ACC112 (cell line): ENCODE results near the gene CCN2.
"Not testable (repeated sequence)": the region's sequence is repeated elsewhere in the genome, so short reads cannot be mapped to it uniquely, and the experiment has no call there.

Source experiments
- H2AFZ ChIP-seq: fragments of 200-600 bp; sonication (generic); one replicate; pipeline ENCODE4 v1.6.0; 2017; ENCODE audit warnings: antibody characterized with exemption, low read length; ENCODE audit not compliant: unreplicated experiment
- H3K27ac ChIP-seq: fragments of 200-600 bp; sonication (generic); 2 replicates; pipeline ENCODE4 v1.5.1; 2014; ENCODE audit warnings: low read depth, mild to moderate bottlenecking, antibody characterized with exemption, low read length, moderate library complexity
- H3K27me3 ChIP-seq: fragments of 200-600 bp; sonication (generic); 2 replicates; pipeline ENCODE4 v1.6.1; 2014; ENCODE audit warnings: mild to moderate bottlenecking, antibody characterized with exemption, low read length, moderate library complexity, mixed read lengths; ENCODE audit not compliant: insufficient read depth
- H3K36me3 ChIP-seq: fragments of 200-600 bp; sonication (generic); 2 replicates; pipeline ENCODE4 v1.6.1; 2016; ENCODE audit warnings: mild to moderate bottlenecking, antibody characterized with exemption, low read length, moderate library complexity, mixed read lengths; ENCODE audit not compliant: insufficient read depth
- H3K4me1 ChIP-seq: fragments of 200-600 bp; sonication (generic); one replicate; pipeline ENCODE4 v1.6.1; 2016; ENCODE audit warnings: low read length, mixed read lengths; ENCODE audit not compliant: insufficient read depth, unreplicated experiment, control insufficient read depth
- H3K4me3 ChIP-seq: fragments of 200-600 bp; sonication (generic); 2 replicates; pipeline ENCODE4 v1.5.1; 2014; ENCODE audit warnings: mild to moderate bottlenecking, low read depth, low read length
- H3K79me2 ChIP-seq: fragments of 200-600 bp; sonication (generic); one replicate; pipeline ENCODE4 v1.6.0; 2016; ENCODE audit warnings: low read length; ENCODE audit not compliant: control insufficient read depth, unreplicated experiment, insufficient read depth

Gene CCN2

GRCh38 chr6:131917763-131918649 lies 33.2 kb downstream of the CCN2 start:
- H3K27ac ChIP-seq = no peak overlapping the region
- H2AFZ ChIP-seq = no peak overlapping the region
- no peaks in the 10 kb centered on the region for H3K27me3 ChIP-seq

GRCh38 chr6:131917318-131917717 lies 33.9 kb downstream of the CCN2 start:
- Histone ChIP-seq H3K27ac (no peak overlapping the region), H3K27me3 (no peaks in the 10 kb centered on the region), H2AFZ (no peak overlapping the region)

More at GRCh38 chr6:131917763-131918649, 33.2 kb downstream of the CCN2 start:
- H3K79me2 ChIP-seq = no peaks in the 10 kb centered on the region
- H3K36me3 ChIP-seq = no peaks in the 10 kb centered on the region
- no peak overlapping the region for H3K4me3 ChIP-seq
- peaks cover 13% of the 10 kb centered on the region for H3K4me1 ChIP-seq

GRCh38 chr6:131916847-131917246 lies 34.3 kb downstream of the CCN2 start:
- Histone ChIP-seq H3K79me2 (no peaks in the 10 kb centered on the region), H3K4me1 (peaks cover 13% of the 10 kb centered on the region), H3K4me3 (no peak overlapping the region), H3K27ac (no peak overlapping the region), H3K36me3 (no peaks in the 10 kb centered on the region), H2AFZ (no peak overlapping the region), H3K27me3 (0 out of 2 replicates have a peak, but pooled peaks cover under 1% of the 10 kb centered on the region)

More at GRCh38 chr6:131917318-131917717, 33.9 kb downstream of the CCN2 start:
- no peak overlapping the region for H3K4me3 ChIP-seq
- no peaks in the 10 kb centered on the region for H3K79me2 ChIP-seq
- no peaks in the 10 kb centered on the region for H3K36me3 ChIP-seq
- H3K4me1 ChIP-seq = peaks cover 13% of the 10 kb centered on the region

GRCh38 chr6:131916091-131916796 lies 34.9 kb downstream of the CCN2 start:
- H3K36me3 ChIP-seq, H3K79me2 ChIP-seq, H3K4me3 ChIP-seq, H3K27ac ChIP-seq, H2AFZ ChIP-seq, H3K27me3 ChIP-seq: not testable (repeated sequence)
- H3K4me1 ChIP-seq = peaks cover 13% of the 10 kb centered on the region

- Histone ChIP-seq H3K4me3 (0 out of 2 replicates have a peak overlapping the region, but pooled peaks have one; percentile 35), H3K79me2 (no peaks in the 10 kb centered on the region), H3K36me3 (no peaks in the 10 kb centered on the region), H3K27me3 (0 out of 2 replicates have a peak, but pooled peaks cover 3% of the 10 kb centered on the region), H2AFZ (peak overlapping the region; percentile 5), H3K27ac (no peak overlapping the region), H3K4me1 (peaks cover 13% of the 10 kb centered on the region)
Observed at GRCh38 chr6:131914967-131915751, 36.0 kb downstream of the CCN2 start.

- Histone ChIP-seq H3K36me3 (no peaks in the 10 kb centered on the region), H2AFZ (no peak overlapping the region), H3K4me1 (peaks cover 13% of the 10 kb centered on the region), H3K27ac (no peak overlapping the region), H3K4me3 (no peak overlapping the region), H3K27me3 (0 out of 2 replicates have a peak, but pooled peaks cover 3% of the 10 kb centered on the region), H3K79me2 (no peaks in the 10 kb centered on the region)
Observed at GRCh38 chr6:131914234-131914633, 36.9 kb downstream of the CCN2 start.

GRCh38 chr6:131911951-131912350 lies 39.2 kb downstream of the CCN2 start:
- H3K36me3 ChIP-seq = no peaks in the 10 kb centered on the region
- no peak overlapping the region for H3K4me3 ChIP-seq
- H3K27ac ChIP-seq = no peak overlapping the region
- 0 out of 2 replicates have a peak, but pooled peaks cover 3% of the 10 kb centered on the region for H3K27me3 ChIP-seq
- H3K4me1 ChIP-seq = peaks cover 13% of the 10 kb centered on the region
- no peaks in the 10 kb centered on the region for H3K79me2 ChIP-seq
- H2AFZ ChIP-seq = no peak overlapping the region

- Histone ChIP-seq H3K27ac (no peak overlapping the region), H3K79me2 (no peaks in the 10 kb centered on the region), H3K36me3 (no peaks in the 10 kb centered on the region), H3K4me1 (peaks cover 13% of the 10 kb centered on the region), H3K4me3 (no peak overlapping the region), H3K27me3 (0 out of 2 replicates have a peak, but pooled peaks cover 3% of the 10 kb centered on the region), H2AFZ (no peak overlapping the region)
Observed at GRCh38 chr6:131910956-131911355, 40.2 kb downstream of the CCN2 start.

GRCh38 chr6:131910219-131910589 lies 41.0 kb downstream of the CCN2 start:
- H2AFZ ChIP-seq = no peak overlapping the region
- H3K4me3 ChIP-seq = no peak overlapping the region
- no peaks in the 10 kb centered on the region for H3K79me2 ChIP-seq
- H3K27me3 ChIP-seq = 0 out of 2 replicates have a peak, but pooled peaks cover 3% of the 10 kb centered on the region
- H3K36me3 ChIP-seq = no peaks in the 10 kb centered on the region
- peaks cover 12% of the 10 kb centered on the region for H3K4me1 ChIP-seq
- no peak overlapping the region for H3K27ac ChIP-seq
